Measurements from ENCODE around the gene MALRD1. TPM values are rescaled to one million over a fixed set of nuclear protein-coding genes. Genes with fewer than 3 reads are reported as not detected.

Gene MALRD1
- total and polyA plus RNA-seq, 3 donors from 2014 or later: 3.3 to 26.7 (median 19.3) TPM

- H3K9me3 ChIP-seq: no peaks in the 10 kb centered on the region
- WGBS, 2 donors: 58 to 62% methylated on average over 3 of the region's 3 CpGs
- no peak overlapping the region for H3K4me3 ChIP-seq
- DNase-seq: no peak
- H3K4me1 ChIP-seq: no peaks in the 10 kb centered on the region
- H3K27ac ChIP-seq: no peak overlapping the region
- intact Hi-C loops (cut with DNase I; ENCODE audit: low total_unique reads): no loop called here
- no peak for TF ChIP-seq CTCF (IDR thresholded peaks at IDR 0.05)
- no peak for TF ChIP-seq POLR2A (IDR thresholded peaks at IDR 0.05)
- no peaks in the 10 kb centered on the region for H3K36me3 ChIP-seq (ENCODE audit: low read depth, missing control alignments)
- no peaks in the 10 kb centered on the region for H3K27me3 ChIP-seq
These were observed 325.4 kb downstream of the MALRD1 start for GRCh38 chr10:19373988-19374387.

DNA sequence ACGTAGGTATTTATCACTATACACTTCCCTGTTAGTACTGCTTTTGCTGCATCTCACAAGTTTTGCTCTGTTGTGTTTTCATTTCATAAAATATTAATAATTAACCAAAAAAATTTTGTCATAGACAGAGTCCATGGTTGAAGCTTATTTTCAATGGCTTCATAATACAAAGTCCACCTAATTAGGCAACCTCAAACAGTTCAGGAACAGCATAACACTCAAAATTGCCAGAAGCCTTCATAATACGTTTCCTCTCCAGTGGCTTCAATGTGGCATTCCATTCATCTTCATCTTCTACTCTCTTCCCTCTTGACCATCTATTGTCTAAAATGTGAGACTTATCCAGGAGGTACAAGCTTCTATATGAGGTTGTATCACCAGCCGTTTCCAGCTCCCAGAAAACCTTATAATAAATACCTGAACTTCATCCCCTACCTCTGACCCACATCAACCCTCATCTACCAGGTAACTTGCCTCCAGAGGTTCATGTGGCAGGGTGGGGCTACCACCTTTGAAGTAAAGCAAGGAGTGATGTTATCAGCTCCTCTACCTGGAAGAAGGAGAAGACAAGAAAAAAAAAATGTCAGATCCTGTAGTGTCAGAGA, 337.3 kb downstream of the MALRD1 start:
- no peak overlapping the region for H3K4me3 ChIP-seq
- H3K27me3 ChIP-seq: no peaks in the 10 kb centered on the region
- DNase-seq: no peak
- 87 to 91% methylated on average over 3 of the region's 3 CpGs for WGBS, 2 donors
- intact Hi-C loops (cut with DNase I; ENCODE audit: low total_unique reads): no loop called here
- H3K27ac ChIP-seq: no peak overlapping the region
- TF ChIP-seq POLR2A (IDR thresholded peaks at IDR 0.05): no peak
- TF ChIP-seq CTCF (IDR thresholded peaks at IDR 0.05): no peak
- no peaks in the 10 kb centered on the region for H3K4me1 ChIP-seq
- no peaks in the 10 kb centered on the region for H3K9me3 ChIP-seq
- no peaks in the 10 kb centered on the region for H3K36me3 ChIP-seq (ENCODE audit: low read depth, missing control alignments)

GRCh38 chr10:19408924-19409323, 360.3 kb downstream of the MALRD1 start:
- H3K4me1 ChIP-seq: no peaks in the 10 kb centered on the region
- TF ChIP-seq CTCF (IDR thresholded peaks at IDR 0.05) (no peak), POLR2A (IDR thresholded peaks at IDR 0.05) (no peak)
- whole genome bisulfite sequencing, 2 donors: 81 to 100% methylated on average over 1 of the region's 1 CpG
- H3K27ac ChIP-seq: no peak overlapping the region
- intact Hi-C loops (cut with DNase I; ENCODE audit: low total_unique reads): no loop called here
- no peaks in the 10 kb centered on the region for H3K9me3 ChIP-seq
- H3K36me3 ChIP-seq (ENCODE audit: low read depth, missing control alignments): no peaks in the 10 kb centered on the region
- no peak overlapping the region for H3K4me3 ChIP-seq
- H3K27me3 ChIP-seq: no peaks in the 10 kb centered on the region
- no peak for DNase-seq

- Histone ChIP-seq H3K27me3 (no peaks in the 10 kb centered on the region), H3K36me3 (ENCODE audit: low read depth, missing control alignments) (no peaks in the 10 kb centered on the region), H3K4me3 (no peak overlapping the region), H3K4me1 (no peaks in the 10 kb centered on the region), H3K9me3 (no peaks in the 10 kb centered on the region), H3K27ac (no peak overlapping the region)
- peak in 1 of 3 experiments; percentile 20 for TF ChIP-seq CTCF (IDR thresholded peaks at IDR 0.05)
- TF ChIP-seq POLR2A (IDR thresholded peaks at IDR 0.05): no peak
- intact Hi-C loops (cut with DNase I; ENCODE audit: low total_unique reads): no loop called here
- DNase-seq: no peak
- WGBS, 2 donors: 85% methylated on average over 2 of the region's 2 CpGs
These were observed 362.5 kb downstream of the MALRD1 start for GRCh38 chr10:19411119-19411518.

DNA sequence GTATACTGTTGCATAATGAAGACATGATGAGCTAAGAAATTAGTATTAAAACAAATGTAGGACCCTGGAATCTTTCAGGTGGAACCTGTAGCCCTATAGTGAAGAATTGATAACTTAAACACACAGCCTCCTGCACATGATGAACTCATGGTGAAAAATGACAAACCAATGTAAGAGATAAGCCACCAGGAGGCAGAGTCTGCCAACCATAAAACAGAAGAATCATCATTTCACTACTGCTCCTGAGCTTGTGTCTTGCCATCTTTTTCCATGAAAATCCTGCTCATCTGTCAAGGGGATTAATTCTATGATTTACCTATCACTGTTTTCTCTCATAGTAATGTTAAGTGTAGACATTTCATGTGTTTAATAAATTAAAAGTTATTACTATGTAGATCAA, 363.9 kb downstream of the MALRD1 start:
- H3K4me3 ChIP-seq: no peak overlapping the region
- peak; percentile 62 for DNase-seq
- H3K36me3 ChIP-seq (ENCODE audit: low read depth, missing control alignments): no peaks in the 10 kb centered on the region
- no peaks in the 10 kb centered on the region for H3K4me1 ChIP-seq
- TF ChIP-seq CTCF (IDR thresholded peaks at IDR 0.05) (peak; percentile 48 to 71 (median 54)), POLR2A (IDR thresholded peaks at IDR 0.05) (no peak)
- H3K9me3 ChIP-seq: no peaks in the 10 kb centered on the region
- intact Hi-C loops (cut with DNase I; ENCODE audit: low total_unique reads): no loop called here
- H3K27ac ChIP-seq: no peak overlapping the region
- no peaks in the 10 kb centered on the region for H3K27me3 ChIP-seq
